H9 (cell line): ENCODE measurements around the gene ADAD2. TPM values are rescaled to one million over a fixed set of nuclear protein-coding genes. Genes with fewer than 3 reads are reported as not detected.

Experiments used
- DNase-seq: peaks from one replicate; pipeline ENCODE4 v3.0.0-alpha.2; 2017
- H2AFZ ChIP-seq: one replicate; pipeline ENCODE4 v1.6.1; 2013; ENCODE audit warnings: mild to moderate bottlenecking, low read length, control low read depth, moderate library complexity
- H2AK5ac ChIP-seq: 2 replicates; pipeline ENCODE4 v1.6.1; 2013; ENCODE audit warnings: low read length, control low read depth, mixed read lengths; ENCODE audit not compliant: insufficient read length
- H2BK120ac ChIP-seq: one replicate; pipeline ENCODE4 v1.6.1; 2013; ENCODE audit warnings: low read depth, mild to moderate bottlenecking, low read length, control low read depth, inconsistent platforms; ENCODE audit not compliant: poor library complexity, severe bottlenecking
- H2BK12ac ChIP-seq: 2 replicates; pipeline ENCODE4 v1.6.1; 2013; ENCODE audit warnings: low read length, control low read depth, mixed read lengths, low read depth; ENCODE audit not compliant: insufficient read length
- H2BK15ac ChIP-seq: 2 replicates; pipeline ENCODE4 v1.6.1; 2013; ENCODE audit warnings: low read depth, low read length, control low read depth
- H2BK20ac ChIP-seq: one replicate; pipeline ENCODE4 v1.6.1; 2013; ENCODE audit warnings: low read depth, mild to moderate bottlenecking, low read length, control low read depth, inconsistent platforms; ENCODE audit not compliant: poor library complexity, severe bottlenecking
- H2BK5ac ChIP-seq: 2 replicates; pipeline ENCODE4 v1.6.1; 2013; ENCODE audit warnings: low read length, control low read depth, mixed read lengths; ENCODE audit not compliant: insufficient read length
- H3K14ac ChIP-seq: 2 replicates; pipeline ENCODE4 v1.6.1; 2013; ENCODE audit warnings: low read length, control low read depth; ENCODE audit not compliant: insufficient read depth
- H3K18ac ChIP-seq: 2 replicates; pipeline ENCODE4 v1.6.1; 2013; ENCODE audit warnings: low read depth, mild to moderate bottlenecking, mixed read lengths, low read length, control low read depth; ENCODE audit not compliant: insufficient read length
- H3K23ac ChIP-seq: 2 replicates; pipeline ENCODE4 v1.6.1; 2013; ENCODE audit warnings: low read length, control low read depth, mixed read lengths, low read depth; ENCODE audit not compliant: insufficient read length
- H3K23me2 ChIP-seq: 2 replicates; pipeline ENCODE4 v1.6.1; 2013; ENCODE audit warnings: low read depth, mild to moderate bottlenecking, mixed read lengths, low read length, control low read depth; ENCODE audit not compliant: insufficient read length, poor library complexity, severe bottlenecking
- H3K27ac ChIP-seq: 2 replicates; pipeline ENCODE4 v1.5.1; 2013; ENCODE audit warnings: low read length, control low read depth, mixed read lengths, low read depth; ENCODE audit not compliant: insufficient read length
- H3K27me3 ChIP-seq: 2 replicates; pipeline ENCODE4 v1.6.1; 2013; ENCODE audit warnings: low read length, control low read depth, inconsistent platforms; ENCODE audit not compliant: insufficient read depth
- H3K4ac ChIP-seq: 2 replicates; pipeline ENCODE4 v1.6.1; 2013; ENCODE audit warnings: low read depth, mild to moderate bottlenecking, control low read depth, inconsistent platforms, low read length, moderate library complexity
- H3K4me1 ChIP-seq: 2 replicates; pipeline ENCODE4 v1.6.1; 2013; ENCODE audit warnings: low read length, control low read depth, inconsistent platforms; ENCODE audit not compliant: insufficient read depth
- H3K4me2 ChIP-seq: 2 replicates; pipeline ENCODE4 v1.6.1; 2013; ENCODE audit warnings: low read length, control low read depth, mixed read lengths; ENCODE audit not compliant: insufficient read length, insufficient read depth
- H3K56ac ChIP-seq: 2 replicates; pipeline ENCODE4 v1.6.1; 2013; ENCODE audit warnings: low read depth, mild to moderate bottlenecking, mixed read lengths, low read length, control low read depth; ENCODE audit not compliant: insufficient read length
- H3K79me1 ChIP-seq: 2 replicates; pipeline ENCODE4 v1.6.1; 2013; ENCODE audit warnings: low read depth, mild to moderate bottlenecking, moderate library complexity, low read length, control low read depth, inconsistent platforms; ENCODE audit not compliant: insufficient read depth, poor library complexity, severe bottlenecking
- H3K79me2 ChIP-seq: 2 replicates; pipeline ENCODE4 v1.6.1; 2013; ENCODE audit warnings: low read length, control low read depth, inconsistent platforms; ENCODE audit not compliant: insufficient read depth
- H3K9ac ChIP-seq: 2 replicates; pipeline ENCODE4 v1.6.1; 2013; ENCODE audit warnings: low read length, control low read depth, mixed read lengths; ENCODE audit not compliant: insufficient read length; ENCODE audit errors: extremely low read depth
- H3K9me3 ChIP-seq: one replicate; pipeline ENCODE4 v1.6.1; 2013; ENCODE audit warnings: low read depth, low read length, inconsistent platforms; ENCODE audit not compliant: control insufficient read depth
- H3T11ph ChIP-seq: one replicate; pipeline ENCODE4 v1.6.1; 2013; ENCODE audit warnings: mild to moderate bottlenecking, low read length, control low read depth, inconsistent platforms
- H4K20me1 ChIP-seq: one replicate; pipeline ENCODE4 v1.6.1; 2013; ENCODE audit not compliant: control insufficient read depth, insufficient read length, insufficient read depth
- H4K5ac ChIP-seq: 2 replicates; pipeline ENCODE4 v1.6.1; 2013; ENCODE audit warnings: low read depth, mild to moderate bottlenecking, mixed read lengths, low read length, control low read depth; ENCODE audit not compliant: insufficient read length
- H4K8ac ChIP-seq: replicated peaks from 2 replicates; pipeline ENCODE4 v1.6.1; 2013; ENCODE audit warnings: low read length, control low read depth, mixed read lengths, low read depth; ENCODE audit not compliant: insufficient read length
- H4K91ac ChIP-seq: 2 replicates; pipeline ENCODE4 v1.6.1; 2013; ENCODE audit warnings: low read depth, mild to moderate bottlenecking, moderate library complexity, mixed read lengths, low read length, control low read depth; ENCODE audit not compliant: insufficient read length
- H3K27ac Mint-ChIP-seq, 3 experiments: 2 replicates in 2 of 3; 3 replicates in 1 of 3; pipeline ENCODE4 v1.8.0; 2020 to 2021; ENCODE audit warnings: mixed read lengths in 3 of 3, mild to moderate bottlenecking in 1 of 3, moderate library complexity in 1 of 3
- H3K27me3 Mint-ChIP-seq: 2 replicates; pipeline ENCODE4 v1.8.0; 2021; ENCODE audit warnings: low read depth, mild to moderate bottlenecking, moderate library complexity, mixed read lengths
- H3K36me3 Mint-ChIP-seq, 3 experiments: 2 replicates in 2 of 3; 3 replicates in 1 of 3; pipeline ENCODE4 v1.8.0; 2020 to 2021; ENCODE audit warnings: low read depth in 3 of 3, mixed read lengths in 3 of 3; ENCODE audit not compliant: insufficient read depth in 1 of 3
- H3K4me1 Mint-ChIP-seq, 2 experiments: 2 replicates each; pipeline ENCODE4 v1.8.0; 2020; ENCODE audit warnings: mixed read lengths in 2 of 2
- H3K4me3 Mint-ChIP-seq, 2 experiments: 2 replicates in 1 of 2; 3 replicates in 1 of 2; pipeline ENCODE4 v1.8.0; 2020 to 2021; ENCODE audit warnings: mild to moderate bottlenecking in 2 of 2, mixed read lengths in 2 of 2, moderate library complexity in 1 of 2
- H3K9me3 Mint-ChIP-seq, 2 experiments: 2 replicates in 1 of 2; 3 replicates in 1 of 2; pipeline ENCODE4 v1.8.0; 2020; ENCODE audit warnings: mild to moderate bottlenecking in 2 of 2, mixed read lengths in 2 of 2, moderate library complexity in 1 of 2
- WGBS: extraction: QIAGEN DNeasy Blood & Tissue Kit; methylation state at CpG from one replicate; pipeline ENCODE4 v1.1.7; 2013; ENCODE audit warnings: missing lambda C conversion rate, low lambda C conversion rate, mixed read lengths; ENCODE audit not compliant: insufficient read length; ENCODE audit errors: extremely low coverage; 5-methylcytosine and 5-hydroxymethylcytosine counted together
- total RNA-seq: library from RNA; stranded (reverse); gene quantifications from 2 replicates; pipeline ENCODE4 v1.2.1, GENCODE V29; 2021
- TF ChIP-seq, protein P1 (sequence below): fragments of 200-600 bp; sonication (generic); conservative IDR thresholded peaks from 3 replicates; pipeline ENCODE4 v1.8.0; 2021; ENCODE audit warnings: antibody characterized with exemption, mild to moderate bottlenecking

Gene ADAD2
- total RNA-seq, 1 experiment from 2014 or later: 1.0 TPM

- no peaks in the 10 kb centered on the region for H3K9me3 ChIP-seq
- H2BK20ac ChIP-seq: no peak within 1 kb of the TSS
- peaks cover 3% of the 10 kb centered on the region for H3K79me1 ChIP-seq
- no peak within 1 kb of the TSS for H2BK12ac ChIP-seq
- Mint-ChIP-seq H3K27me3 (peaks cover 16% of the 10 kb centered on the region), H3K4me3 (peak within 1 kb of the TSS; percentile 95 to 99), H3K9me3 (peaks cover 0 to 9% of the 10 kb centered on the region in 2 experiments; a peak in 1 of 5 replicates), H3K36me3 (peaks cover 2 to 15% (median 6%) of the 10 kb centered on the region in 3 experiments; a peak in 5 of 7 replicates), H3K4me1 (peaks cover 10 to 16% of the 10 kb centered on the region in 2 experiments), H3K27ac (peak within 1 kb of the TSS; percentile 76 to 91 (median 87); a peak in 5 of 7 replicates)
- H2AFZ ChIP-seq: no peak within 1 kb of the TSS
- peak within 1 kb of the TSS; percentile 16 for H3K9ac ChIP-seq
- WGBS: no CpG with 5 or more reads among the region's 89 CpGs
- H3K27ac ChIP-seq: no peak within 1 kb of the TSS
- no peak within 1 kb of the TSS for H3K4ac ChIP-seq
- no peak within 1 kb of the TSS for H2BK120ac ChIP-seq
- H3K27me3 ChIP-seq: no peaks in the 10 kb centered on the region
- H2BK5ac ChIP-seq: no peak within 1 kb of the TSS
- H3T11ph ChIP-seq: no peak within 1 kb of the TSS
- H3K4me2 ChIP-seq: peak within 1 kb of the TSS; percentile 77
- H3K23ac ChIP-seq: no peak within 1 kb of the TSS
- no peak within 1 kb of the TSS for H4K8ac ChIP-seq
- no peak within 1 kb of the TSS for H2AK5ac ChIP-seq
- peak; percentile 89 for DNase-seq
- TF ChIP-seq, protein P1, sequence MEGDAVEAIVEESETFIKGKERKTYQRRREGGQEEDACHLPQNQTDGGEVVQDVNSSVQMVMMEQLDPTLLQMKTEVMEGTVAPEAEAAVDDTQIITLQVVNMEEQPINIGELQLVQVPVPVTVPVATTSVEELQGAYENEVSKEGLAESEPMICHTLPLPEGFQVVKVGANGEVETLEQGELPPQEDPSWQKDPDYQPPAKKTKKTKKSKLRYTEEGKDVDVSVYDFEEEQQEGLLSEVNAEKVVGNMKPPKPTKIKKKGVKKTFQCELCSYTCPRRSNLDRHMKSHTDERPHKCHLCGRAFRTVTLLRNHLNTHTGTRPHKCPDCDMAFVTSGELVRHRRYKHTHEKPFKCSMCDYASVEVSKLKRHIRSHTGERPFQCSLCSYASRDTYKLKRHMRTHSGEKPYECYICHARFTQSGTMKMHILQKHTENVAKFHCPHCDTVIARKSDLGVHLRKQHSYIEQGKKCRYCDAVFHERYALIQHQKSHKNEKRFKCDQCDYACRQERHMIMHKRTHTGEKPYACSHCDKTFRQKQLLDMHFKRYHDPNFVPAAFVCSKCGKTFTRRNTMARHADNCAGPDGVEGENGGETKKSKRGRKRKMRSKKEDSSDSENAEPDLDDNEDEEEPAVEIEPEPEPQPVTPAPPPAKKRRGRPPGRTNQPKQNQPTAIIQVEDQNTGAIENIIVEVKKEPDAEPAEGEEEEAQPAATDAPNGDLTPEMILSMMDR: peak; percentile 51; the same call in 2 of the 3 replicates
- H3K79me2 ChIP-seq: peaks cover 4% of the 10 kb centered on the region; the same call in 1 of the 2 replicates
- H3K4me1 ChIP-seq: no peaks in the 10 kb centered on the region
- H4K91ac ChIP-seq: no peak within 1 kb of the TSS
- H3K23me2 ChIP-seq: peaks cover 9% of the 10 kb centered on the region
- H4K5ac ChIP-seq: no peak within 1 kb of the TSS
- no peak within 1 kb of the TSS for H3K14ac ChIP-seq
- no peak within 1 kb of the TSS for H3K18ac ChIP-seq
- no peak within 1 kb of the TSS for H2BK15ac ChIP-seq
- no peak within 1 kb of the TSS for H3K56ac ChIP-seq
- no peaks in the 10 kb centered on the region for H4K20me1 ChIP-seq
Observed at GRCh38 chr16:84144859-84145639, 45.9 kb upstream of the ADAD2 start, which contains the start of the genes DNAAF1 and HSDL1. Gene DNAAF1, plus strand, starts transcription at chr16:84145308. Its CDS starts 133 bp downstream, at chr16:84145441. Gene HSDL1, minus strand, starts transcription at chr16:84145177. Its CDS starts 13,856 bp downstream, at chr16:84131321.
